ENCODE measurements around the gene ABLIM1. TPM values are rescaled to one million over a fixed set of nuclear protein-coding genes. Genes with fewer than 3 reads are reported as not detected.

ABLIM1 gene
- total RNA-seq, 1 experiment from 2014 or later, result 62.1 TPM

DNA sequence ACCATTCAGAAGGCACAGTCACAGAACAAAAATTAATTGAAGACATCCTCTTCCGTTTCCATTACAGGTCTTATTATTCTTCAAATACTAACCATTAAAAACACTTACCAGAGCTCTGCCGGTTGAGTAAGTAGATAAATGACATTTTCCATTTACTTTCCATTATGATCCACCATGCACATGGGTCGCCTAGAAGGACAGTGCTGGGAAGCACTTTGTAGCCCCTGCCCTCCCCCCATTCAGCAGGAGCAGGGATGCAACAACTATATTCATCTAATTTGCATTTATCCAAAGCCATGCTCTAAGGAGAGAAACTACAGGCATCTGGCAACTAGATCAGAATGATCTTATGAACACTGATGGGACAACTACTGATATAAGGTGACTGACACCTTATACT lies 177.0 kb downstream of the ABLIM1 start:
- POLR2A ChIA-PET, result no interaction called here
- Mint-ChIP-seq H3K36me3 (peaks cover 22% of the 10 kb centered on the region), H3K27me3 (ENCODE audit: low read depth) (no peaks in the 10 kb centered on the region; the same call in 1 of the 2 replicates), H3K27ac (no peak overlapping the region; the same call in 1 of the 2 replicates), H3K9me3 (peaks cover 7% of the 10 kb centered on the region), H3K4me3 (no peak overlapping the region), H3K4me1 (no peaks in the 10 kb centered on the region)
- no peak for DNase-seq (ENCODE audit: low spot score)
- no peak for ATAC-seq
- CTCF ChIA-PET, result interaction anchor here (2.5 kb wide), 1 partner anchor 10 kb away, joined by 11 read pairs; no protein-coding TSS in a partner anchor
- TF ChIP-seq, protein P1, sequence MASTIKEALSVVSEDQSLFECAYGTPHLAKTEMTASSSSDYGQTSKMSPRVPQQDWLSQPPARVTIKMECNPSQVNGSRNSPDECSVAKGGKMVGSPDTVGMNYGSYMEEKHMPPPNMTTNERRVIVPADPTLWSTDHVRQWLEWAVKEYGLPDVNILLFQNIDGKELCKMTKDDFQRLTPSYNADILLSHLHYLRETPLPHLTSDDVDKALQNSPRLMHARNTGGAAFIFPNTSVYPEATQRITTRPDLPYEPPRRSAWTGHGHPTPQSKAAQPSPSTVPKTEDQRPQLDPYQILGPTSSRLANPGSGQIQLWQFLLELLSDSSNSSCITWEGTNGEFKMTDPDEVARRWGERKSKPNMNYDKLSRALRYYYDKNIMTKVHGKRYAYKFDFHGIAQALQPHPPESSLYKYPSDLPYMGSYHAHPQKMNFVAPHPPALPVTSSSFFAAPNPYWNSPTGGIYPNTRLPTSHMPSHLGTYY (CRISPR knock-in tag; IDR thresholded peaks at IDR 0.05), result no peak
- TF ChIP-seq ZNF263 (CRISPR knock-in tag; IDR thresholded peaks at IDR 0.05; ENCODE audit: low read depth) (no peak), ZNF121 (CRISPR knock-in tag; IDR thresholded peaks at IDR 0.05) (no peak), PRRX2 (CRISPR knock-in tag; IDR thresholded peaks at IDR 0.05) (no peak), ZNF671 (CRISPR knock-in tag; IDR thresholded peaks at IDR 0.05) (no peak), GABPB1 (CRISPR knock-in tag; IDR thresholded peaks at IDR 0.05) (no peak), FOXJ3 (CRISPR knock-in tag; IDR thresholded peaks at IDR 0.05; ENCODE audit: borderline replicate concordance) (no peak), NFE2L1 (CRISPR knock-in tag; IDR thresholded peaks at IDR 0.05) (no peak), GTF2I (CRISPR knock-in tag; conservative IDR thresholded peaks at IDR 0.05) (no peak), TP53 (CRISPR knock-in tag; IDR thresholded peaks at IDR 0.05) (no peak), NFATC4 (CRISPR knock-in tag; IDR thresholded peaks at IDR 0.05) (no peak), ELF4 (CRISPR knock-in tag; IDR thresholded peaks at IDR 0.05; ENCODE audit: low read depth) (no peak)
- TF ChIP-seq, protein P2, sequence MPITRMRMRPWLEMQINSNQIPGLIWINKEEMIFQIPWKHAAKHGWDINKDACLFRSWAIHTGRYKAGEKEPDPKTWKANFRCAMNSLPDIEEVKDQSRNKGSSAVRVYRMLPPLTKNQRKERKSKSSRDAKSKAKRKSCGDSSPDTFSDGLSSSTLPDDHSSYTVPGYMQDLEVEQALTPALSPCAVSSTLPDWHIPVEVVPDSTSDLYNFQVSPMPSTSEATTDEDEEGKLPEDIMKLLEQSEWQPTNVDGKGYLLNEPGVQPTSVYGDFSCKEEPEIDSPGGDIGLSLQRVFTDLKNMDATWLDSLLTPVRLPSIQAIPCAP (CRISPR knock-in tag; IDR thresholded peaks at IDR 0.05), result no peak
- TF ChIP-seq, protein P3, sequence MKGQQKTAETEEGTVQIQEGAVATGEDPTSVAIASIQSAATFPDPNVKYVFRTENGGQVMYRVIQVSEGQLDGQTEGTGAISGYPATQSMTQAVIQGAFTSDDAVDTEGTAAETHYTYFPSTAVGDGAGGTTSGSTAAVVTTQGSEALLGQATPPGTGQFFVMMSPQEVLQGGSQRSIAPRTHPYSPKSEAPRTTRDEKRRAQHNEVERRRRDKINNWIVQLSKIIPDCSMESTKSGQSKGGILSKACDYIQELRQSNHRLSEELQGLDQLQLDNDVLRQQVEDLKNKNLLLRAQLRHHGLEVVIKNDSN (CRISPR knock-in tag; IDR thresholded peaks at IDR 0.05), result no peak
- TF ChIP-seq, protein P4, sequence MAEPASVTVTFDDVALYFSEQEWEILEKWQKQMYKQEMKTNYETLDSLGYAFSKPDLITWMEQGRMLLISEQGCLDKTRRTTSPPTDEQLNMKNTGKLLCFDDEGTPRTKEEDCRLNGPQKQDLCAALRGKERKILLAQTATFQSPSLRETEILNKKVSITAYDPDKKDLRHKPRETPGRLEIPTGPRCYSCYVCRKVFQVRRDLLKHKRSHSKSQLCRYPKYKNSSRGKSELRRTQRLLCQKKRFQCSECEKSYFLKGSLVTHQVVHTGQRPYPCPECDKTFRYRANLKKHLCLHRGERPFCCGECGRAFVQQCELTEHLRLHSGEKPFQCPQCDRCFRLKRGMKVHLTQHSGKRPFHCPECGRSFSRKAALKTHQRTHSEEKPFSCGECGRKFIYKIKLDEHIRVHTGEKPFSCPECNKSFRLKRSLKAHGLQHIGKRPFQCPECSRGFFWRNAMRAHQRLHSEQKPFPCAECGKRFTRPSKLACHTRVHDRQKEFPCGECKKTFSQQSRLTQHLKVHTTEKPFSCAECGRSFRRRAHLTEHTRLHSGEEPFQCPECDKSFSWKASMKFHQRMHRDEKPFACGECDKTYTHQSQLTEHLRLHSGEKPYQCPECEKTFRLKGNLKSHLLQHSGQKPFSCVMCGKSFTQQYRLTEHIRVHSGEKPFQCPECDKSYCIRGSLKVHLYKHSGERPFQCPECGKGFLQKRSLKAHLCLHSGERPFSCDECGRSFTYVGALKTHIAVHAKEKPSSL (CRISPR knock-in tag; conservative IDR thresholded peaks at IDR 0.05), result no peak
- TF ChIP-seq, protein P5, sequence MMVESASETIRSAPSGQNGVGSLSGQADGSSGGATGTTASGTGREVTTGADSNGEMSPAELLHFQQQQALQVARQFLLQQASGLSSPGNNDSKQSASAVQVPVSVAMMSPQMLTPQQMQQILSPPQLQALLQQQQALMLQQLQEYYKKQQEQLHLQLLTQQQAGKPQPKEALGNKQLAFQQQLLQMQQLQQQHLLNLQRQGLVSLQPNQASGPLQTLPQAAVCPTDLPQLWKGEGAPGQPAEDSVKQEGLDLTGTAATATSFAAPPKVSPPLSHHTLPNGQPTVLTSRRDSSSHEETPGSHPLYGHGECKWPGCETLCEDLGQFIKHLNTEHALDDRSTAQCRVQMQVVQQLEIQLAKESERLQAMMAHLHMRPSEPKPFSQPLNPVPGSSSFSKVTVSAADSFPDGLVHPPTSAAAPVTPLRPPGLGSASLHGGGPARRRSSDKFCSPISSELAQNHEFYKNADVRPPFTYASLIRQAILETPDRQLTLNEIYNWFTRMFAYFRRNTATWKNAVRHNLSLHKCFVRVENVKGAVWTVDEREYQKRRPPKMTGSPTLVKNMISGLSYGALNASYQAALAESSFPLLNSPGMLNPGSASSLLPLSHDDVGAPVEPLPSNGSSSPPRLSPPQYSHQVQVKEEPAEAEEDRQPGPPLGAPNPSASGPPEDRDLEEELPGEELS (CRISPR knock-in tag; IDR thresholded peaks at IDR 0.05), result no peak
- TF ChIP-seq, protein P6, sequence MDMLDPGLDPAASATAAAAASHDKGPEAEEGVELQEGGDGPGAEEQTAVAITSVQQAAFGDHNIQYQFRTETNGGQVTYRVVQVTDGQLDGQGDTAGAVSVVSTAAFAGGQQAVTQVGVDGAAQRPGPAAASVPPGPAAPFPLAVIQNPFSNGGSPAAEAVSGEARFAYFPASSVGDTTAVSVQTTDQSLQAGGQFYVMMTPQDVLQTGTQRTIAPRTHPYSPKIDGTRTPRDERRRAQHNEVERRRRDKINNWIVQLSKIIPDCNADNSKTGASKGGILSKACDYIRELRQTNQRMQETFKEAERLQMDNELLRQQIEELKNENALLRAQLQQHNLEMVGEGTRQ (CRISPR knock-in tag; IDR thresholded peaks at IDR 0.05), result no peak
- TF ChIP-seq, protein P7, sequence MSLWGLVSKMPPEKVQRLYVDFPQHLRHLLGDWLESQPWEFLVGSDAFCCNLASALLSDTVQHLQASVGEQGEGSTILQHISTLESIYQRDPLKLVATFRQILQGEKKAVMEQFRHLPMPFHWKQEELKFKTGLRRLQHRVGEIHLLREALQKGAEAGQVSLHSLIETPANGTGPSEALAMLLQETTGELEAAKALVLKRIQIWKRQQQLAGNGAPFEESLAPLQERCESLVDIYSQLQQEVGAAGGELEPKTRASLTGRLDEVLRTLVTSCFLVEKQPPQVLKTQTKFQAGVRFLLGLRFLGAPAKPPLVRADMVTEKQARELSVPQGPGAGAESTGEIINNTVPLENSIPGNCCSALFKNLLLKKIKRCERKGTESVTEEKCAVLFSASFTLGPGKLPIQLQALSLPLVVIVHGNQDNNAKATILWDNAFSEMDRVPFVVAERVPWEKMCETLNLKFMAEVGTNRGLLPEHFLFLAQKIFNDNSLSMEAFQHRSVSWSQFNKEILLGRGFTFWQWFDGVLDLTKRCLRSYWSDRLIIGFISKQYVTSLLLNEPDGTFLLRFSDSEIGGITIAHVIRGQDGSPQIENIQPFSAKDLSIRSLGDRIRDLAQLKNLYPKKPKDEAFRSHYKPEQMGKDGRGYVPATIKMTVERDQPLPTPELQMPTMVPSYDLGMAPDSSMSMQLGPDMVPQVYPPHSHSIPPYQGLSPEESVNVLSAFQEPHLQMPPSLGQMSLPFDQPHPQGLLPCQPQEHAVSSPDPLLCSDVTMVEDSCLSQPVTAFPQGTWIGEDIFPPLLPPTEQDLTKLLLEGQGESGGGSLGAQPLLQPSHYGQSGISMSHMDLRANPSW (CRISPR knock-in tag; conservative IDR thresholded peaks at IDR 0.05; ENCODE audit: low read depth), result no peak
- TF ChIP-seq, protein P8, sequence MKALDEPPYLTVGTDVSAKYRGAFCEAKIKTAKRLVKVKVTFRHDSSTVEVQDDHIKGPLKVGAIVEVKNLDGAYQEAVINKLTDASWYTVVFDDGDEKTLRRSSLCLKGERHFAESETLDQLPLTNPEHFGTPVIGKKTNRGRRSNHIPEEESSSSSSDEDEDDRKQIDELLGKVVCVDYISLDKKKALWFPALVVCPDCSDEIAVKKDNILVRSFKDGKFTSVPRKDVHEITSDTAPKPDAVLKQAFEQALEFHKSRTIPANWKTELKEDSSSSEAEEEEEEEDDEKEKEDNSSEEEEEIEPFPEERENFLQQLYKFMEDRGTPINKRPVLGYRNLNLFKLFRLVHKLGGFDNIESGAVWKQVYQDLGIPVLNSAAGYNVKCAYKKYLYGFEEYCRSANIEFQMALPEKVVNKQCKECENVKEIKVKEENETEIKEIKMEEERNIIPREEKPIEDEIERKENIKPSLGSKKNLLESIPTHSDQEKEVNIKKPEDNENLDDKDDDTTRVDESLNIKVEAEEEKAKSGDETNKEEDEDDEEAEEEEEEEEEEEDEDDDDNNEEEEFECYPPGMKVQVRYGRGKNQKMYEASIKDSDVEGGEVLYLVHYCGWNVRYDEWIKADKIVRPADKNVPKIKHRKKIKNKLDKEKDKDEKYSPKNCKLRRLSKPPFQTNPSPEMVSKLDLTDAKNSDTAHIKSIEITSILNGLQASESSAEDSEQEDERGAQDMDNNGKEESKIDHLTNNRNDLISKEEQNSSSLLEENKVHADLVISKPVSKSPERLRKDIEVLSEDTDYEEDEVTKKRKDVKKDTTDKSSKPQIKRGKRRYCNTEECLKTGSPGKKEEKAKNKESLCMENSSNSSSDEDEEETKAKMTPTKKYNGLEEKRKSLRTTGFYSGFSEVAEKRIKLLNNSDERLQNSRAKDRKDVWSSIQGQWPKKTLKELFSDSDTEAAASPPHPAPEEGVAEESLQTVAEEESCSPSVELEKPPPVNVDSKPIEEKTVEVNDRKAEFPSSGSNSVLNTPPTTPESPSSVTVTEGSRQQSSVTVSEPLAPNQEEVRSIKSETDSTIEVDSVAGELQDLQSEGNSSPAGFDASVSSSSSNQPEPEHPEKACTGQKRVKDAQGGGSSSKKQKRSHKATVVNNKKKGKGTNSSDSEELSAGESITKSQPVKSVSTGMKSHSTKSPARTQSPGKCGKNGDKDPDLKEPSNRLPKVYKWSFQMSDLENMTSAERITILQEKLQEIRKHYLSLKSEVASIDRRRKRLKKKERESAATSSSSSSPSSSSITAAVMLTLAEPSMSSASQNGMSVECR (CRISPR knock-in tag; IDR thresholded peaks at IDR 0.05; ENCODE audit: borderline replicate concordance), result no peak
